Endothelial cell of umbilical vein (primary cell): ENCODE results near the gene ELMO1. TPM values are rescaled to one million over a fixed set of nuclear protein-coding genes. Genes with fewer than 3 reads are reported as not detected.

Experiments
- BruUV-seq: library from RNA; stranded (reverse); fragments of 400-500 nt; replicated peaks from 2 replicates; lab custom pipeline; 2021; lab: Mats Ljungman, UMichigan
- CTCF ChIA-PET: fragments of 300-600, 350-600 bp; sonication (Branson Sonifier 250); formaldehyde crosslinking; loops from one replicate; lab custom pipeline; 2021; ENCODE audit warnings: antibody characterized with exemption, inconsistent platforms; lab: Charles Lee
- POLR2A ChIA-PET: fragments of 300-600, 350-600 bp; sonication (Branson Sonifier 250); formaldehyde crosslinking; loops from one replicate; lab custom pipeline; 2021; ENCODE audit warnings: antibody characterized with exemption, inconsistent platforms; lab: Charles Lee
- DNase-seq: peaks from one replicate; pipeline ENCODE4 v3.0.0-alpha.2; 2011; ENCODE audit warnings: low read depth, low spot score
- FAIRE-seq: peaks from 2 replicates; lab custom pipeline; 2011; peaks lifted over from hg19 to GRCh38; lab: Jason Lieb, UNC
- H2AFZ ChIP-seq: 2 replicates; pipeline ENCODE4 v1.6.0; 2012; ENCODE audit warnings: low read depth, low read length, control low read depth, inconsistent platforms
- H3K27ac ChIP-seq: 2 replicates; pipeline ENCODE4 v1.5.1; 2011; ENCODE audit warnings: low read depth, mild to moderate bottlenecking, control low read depth, low read length, moderate library complexity; ENCODE audit not compliant: insufficient read depth
- H3K27me3 ChIP-seq, 2 experiments: 2 replicates each; pipeline versions ENCODE4 v1.6.0 to v1.6.1; 2011; ENCODE audit warnings: low read length in 2 of 2, mixed read lengths in 1 of 2; ENCODE audit not compliant: control insufficient read depth in 2 of 2, insufficient read depth in 2 of 2
- H3K36me3 ChIP-seq, 2 experiments: 2 replicates in 1 of 2; 3 replicates in 1 of 2; pipeline ENCODE4 v1.5.1; 2011; ENCODE audit warnings: low read length in 2 of 2, mild to moderate bottlenecking in 1 of 2, moderate library complexity in 1 of 2; ENCODE audit not compliant: control insufficient read depth in 2 of 2, insufficient read depth in 2 of 2; ENCODE audit errors: extremely low read depth in 1 of 2
- H3K4me1 ChIP-seq: 3 replicates; pipeline ENCODE4 v1.5.1; 2011; ENCODE audit warnings: mild to moderate bottlenecking, low read length; ENCODE audit not compliant: control insufficient read depth, insufficient read depth; ENCODE audit errors: extremely low read depth
- H3K4me2 ChIP-seq: 2 replicates; pipeline ENCODE4 v1.6.1; 2011; ENCODE audit warnings: low read length, control low read depth, mixed read lengths; ENCODE audit not compliant: insufficient read depth
- H3K4me3 ChIP-seq, 3 experiments: fragments of 200-600 bp in 1 of 3; sonication (generic), shearing (Covaris generic) in 1 of 3; replicated peaks in 1 of 3; 2 replicates each; pipeline ENCODE4 v1.5.1; 2011 to 2016; ENCODE audit warnings: control low read depth in 3 of 3, low read length in 3 of 3, mild to moderate bottlenecking in 2 of 3, inconsistent platforms in 1 of 3, low read depth in 1 of 3, moderate library complexity in 1 of 3; ENCODE audit not compliant: insufficient read depth in 1 of 3
- H3K79me2 ChIP-seq: 2 replicates; pipeline ENCODE4 v1.6.0; 2012; ENCODE audit warnings: low read length, inconsistent platforms; ENCODE audit not compliant: control insufficient read depth, insufficient read depth
- H3K9ac ChIP-seq: replicated peaks from 2 replicates; pipeline ENCODE3; 2011; ENCODE audit warnings: low read length, control low read depth; ENCODE audit not compliant: insufficient read depth; ENCODE audit errors: extremely low read depth
- H3K9me1 ChIP-seq: replicated peaks from 3 replicates; pipeline ENCODE4 v1.6.0; 2011; ENCODE audit warnings: mild to moderate bottlenecking, low read length; ENCODE audit not compliant: control insufficient read depth, insufficient read depth; ENCODE audit errors: extremely low read depth
- H3K9me3 ChIP-seq: replicated peaks from 2 replicates; pipeline ENCODE4 v1.5.1; 2012; ENCODE audit warnings: low read length, inconsistent platforms; ENCODE audit not compliant: control insufficient read depth, insufficient read depth
- H4K20me1 ChIP-seq: replicated peaks from 2 replicates; pipeline ENCODE3; 2011; ENCODE audit warnings: mild to moderate bottlenecking, low read length; ENCODE audit not compliant: control insufficient read depth, insufficient read depth; ENCODE audit errors: extremely low read depth
- EZH2 ChIP-seq: IDR thresholded peaks from 2 replicates; pipeline ENCODE4 v1.6.1; 2012; ENCODE audit warnings: borderline replicate concordance, low read depth, mild to moderate bottlenecking, moderate library complexity, low read length, inconsistent platforms; ENCODE audit not compliant: severe bottlenecking
- FOS ChIP-seq: IDR thresholded peaks from 2 replicates; pipeline ENCODE4 v1.6.1; 2011; ENCODE audit warnings: mild to moderate bottlenecking, low read length, moderate library complexity, borderline replicate concordance; ENCODE audit not compliant: insufficient read depth
- GATA2 ChIP-seq: IDR thresholded peaks from 2 replicates; pipeline ENCODE4 v1.7.0; 2011; ENCODE audit warnings: low read depth, mild to moderate bottlenecking, moderate library complexity, mixed read lengths, low read length; ENCODE audit not compliant: insufficient read length, insufficient read depth
- JUN ChIP-seq: IDR thresholded peaks from 2 replicates; pipeline ENCODE4 v1.6.1; 2011; ENCODE audit warnings: borderline replicate concordance, low read depth; ENCODE audit not compliant: insufficient read length, insufficient read depth
- MYC ChIP-seq: IDR thresholded peaks from one replicate; pipeline ENCODE4 v1.6.1; 2011; ENCODE audit warnings: mild to moderate bottlenecking, low read depth, low read length
- POLR2A ChIP-seq: IDR thresholded peaks from 2 replicates; pipeline ENCODE4 v1.6.1; 2012; ENCODE audit warnings: low read depth, mild to moderate bottlenecking, control low read depth, low read length
- POLR2AphosphoS5 ChIP-seq: IDR thresholded peaks from 2 replicates; pipeline ENCODE4 v1.6.1; 2012; ENCODE audit warnings: low read depth, mild to moderate bottlenecking, control low read depth, low read length, moderate library complexity; ENCODE audit not compliant: insufficient read depth
- dilution Hi-C: fragments of 300-500 bp; cut with MboI; formaldehyde crosslinking; loops from one replicate; pipeline ENCODE4 v1.15.0; 2019; ENCODE audit warnings: low sequenced_read_pairs; ENCODE audit not compliant: extremely low pct_ligation_motif_present
- intact Hi-C: fragments of 100-400 bp; cut with micrococcal nuclease; formaldehyde crosslinking; loops from one replicate; pipeline ENCODE4 v1.10.0; 2022
- polyA plus RNA-seq, 4 experiments: library from polyadenylated mRNA; depleted of rRNA in 3 of 4; stranded (reverse) in 3 of 4; unstranded in 1 of 4; fragments of >200 nt; gene quantifications; 2 replicates each; pipeline versions ENCODE4 v1.2.1 to v1.2.3, GENCODE V29; 2011 to 2012; ENCODE audit warnings: missing spikeins in 1 of 4
- total RNA-seq: library from RNA; stranded (reverse); gene quantifications from 2 replicates; pipeline ENCODE4 v1.2.3, GENCODE V29; 2021
- TF ChIP-seq, protein P1 (sequence below): IDR thresholded peaks from 2 replicates; pipeline ENCODE4 v1.6.1; 2011; ENCODE audit not compliant: insufficient read depth, insufficient read length
- TF ChIP-seq, protein P2 (sequence below), 2 donors: IDR thresholded peaks; 1 replicate in 1 of 2; 2 replicates in 1 of 2; pipeline ENCODE4 v1.5.1; 2011; ENCODE audit warnings: low read length in 2 of 2, mild to moderate bottlenecking in 2 of 2, moderate library complexity in 2 of 2, control low read depth in 1 of 2, inconsistent platforms in 1 of 2, low read depth in 1 of 2; ENCODE audit not compliant: insufficient read depth in 1 of 2; ENCODE audit errors: extremely low read depth in 1 of 2

The ELMO1 gene
- total and polyA plus RNA-seq, 2 donors (not counting 3 experiments of a cell fraction or from before 2014, with no cell fraction given), result 17.0 to 30.6 TPM

DNA sequence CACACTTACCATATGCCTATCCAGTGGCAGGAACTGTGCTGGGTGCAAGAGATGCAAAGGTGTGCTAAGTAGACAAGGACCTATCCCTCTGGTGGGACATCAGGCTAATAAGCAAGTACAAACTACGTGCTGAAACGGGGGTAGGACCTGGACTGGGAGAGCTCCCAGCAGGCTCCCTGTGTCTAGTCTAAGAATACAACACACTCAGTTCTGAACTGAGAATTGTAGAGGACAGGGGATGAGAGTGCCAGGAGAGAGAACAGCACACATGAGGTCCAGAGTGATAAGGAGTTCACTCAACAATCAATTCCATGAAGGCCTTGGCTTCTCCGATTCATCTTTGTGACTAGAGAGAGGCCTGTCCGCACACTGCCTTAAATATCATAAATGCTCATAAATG lies 253.7 kb downstream of the ELMO1 start:
- no peak overlapping the region for H3K27ac ChIP-seq
- H3K79me2 ChIP-seq, result no peaks in the 10 kb centered on the region
- no peak for TF ChIP-seq JUN
- TF ChIP-seq, protein P1, sequence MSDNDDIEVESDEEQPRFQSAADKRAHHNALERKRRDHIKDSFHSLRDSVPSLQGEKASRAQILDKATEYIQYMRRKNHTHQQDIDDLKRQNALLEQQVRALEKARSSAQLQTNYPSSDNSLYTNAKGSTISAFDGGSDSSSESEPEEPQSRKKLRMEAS, result no peak
- TF ChIP-seq, protein P2, sequence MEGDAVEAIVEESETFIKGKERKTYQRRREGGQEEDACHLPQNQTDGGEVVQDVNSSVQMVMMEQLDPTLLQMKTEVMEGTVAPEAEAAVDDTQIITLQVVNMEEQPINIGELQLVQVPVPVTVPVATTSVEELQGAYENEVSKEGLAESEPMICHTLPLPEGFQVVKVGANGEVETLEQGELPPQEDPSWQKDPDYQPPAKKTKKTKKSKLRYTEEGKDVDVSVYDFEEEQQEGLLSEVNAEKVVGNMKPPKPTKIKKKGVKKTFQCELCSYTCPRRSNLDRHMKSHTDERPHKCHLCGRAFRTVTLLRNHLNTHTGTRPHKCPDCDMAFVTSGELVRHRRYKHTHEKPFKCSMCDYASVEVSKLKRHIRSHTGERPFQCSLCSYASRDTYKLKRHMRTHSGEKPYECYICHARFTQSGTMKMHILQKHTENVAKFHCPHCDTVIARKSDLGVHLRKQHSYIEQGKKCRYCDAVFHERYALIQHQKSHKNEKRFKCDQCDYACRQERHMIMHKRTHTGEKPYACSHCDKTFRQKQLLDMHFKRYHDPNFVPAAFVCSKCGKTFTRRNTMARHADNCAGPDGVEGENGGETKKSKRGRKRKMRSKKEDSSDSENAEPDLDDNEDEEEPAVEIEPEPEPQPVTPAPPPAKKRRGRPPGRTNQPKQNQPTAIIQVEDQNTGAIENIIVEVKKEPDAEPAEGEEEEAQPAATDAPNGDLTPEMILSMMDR (IDR thresholded peaks at IDR 0.05; ENCODE audit: extremely low read depth in 1 of 2, insufficient read depth in 1 of 2, low read depth in 1 of 2, low read length in 2 of 2), result no peak
- no peak for TF ChIP-seq GATA2
- no peak for TF ChIP-seq POLR2A
- no peak for TF ChIP-seq MYC
- TF ChIP-seq POLR2AphosphoS5, result no peak
- no peak for TF ChIP-seq FOS
- TF ChIP-seq EZH2, result no peak
- BruUV-seq, result no TSS peak
- no peaks in the 10 kb centered on the region for H4K20me1 ChIP-seq
- intact Hi-C loops (no loop called here), dilution Hi-C loops (loop anchor here (25.0 kb wide), 1 partner anchor 208 kb away; no protein-coding TSS in a partner anchor)
- FAIRE-seq (no peak), DNase-seq (no peak)
- H3K4me3 ChIP-seq, result no peak overlapping the region
- no peak overlapping the region for H3K4me2 ChIP-seq
- H3K9me3 ChIP-seq, result no peaks in the 10 kb centered on the region
- H2AFZ ChIP-seq, result no peak overlapping the region
- no peaks in the 10 kb centered on the region for H3K4me1 ChIP-seq
- no peaks in the 10 kb centered on the region for H3K9me1 ChIP-seq
- H3K9ac ChIP-seq, result no peak overlapping the region
- POLR2A ChIA-PET, result no interaction called here
- H3K27me3 ChIP-seq, result no peaks in the 10 kb centered on the region
- CTCF ChIA-PET, result interaction anchor here (1.3 to 2.4 kb wide), 3 partner anchors 13 to 707 kb away, joined by 3 to 10 read pairs (median 10); no protein-coding TSS in a partner anchor
- H3K36me3 ChIP-seq, result no peaks in the 10 kb centered on the region
